Omental fat pad (tissue), 4 donors: ENCODE data around the gene TMEM115. TPM values are rescaled to one million over a fixed set of nuclear protein-coding genes. Genes with fewer than 3 reads are reported as not detected.

Source experiments
- ATAC-seq: fragments of 150-250 bp; one replicate; pipeline ENCODE4 v1.9.1; 2016; ENCODE audit warnings: mild to moderate bottlenecking, moderate library complexity; ENCODE audit not compliant: low FRiP score
- DNase-seq: peaks from one replicate; pipeline ENCODE4 v3.0.0-alpha.2; 2019; ENCODE audit warnings: low spot score
- total RNA-seq, 4 donors: library from RNA; depleted of rRNA; stranded (reverse); fragments of >200 nt; gene quantifications; one replicate each; pipeline ENCODE4 v1.1.0, GENCODE V29; 2016
- TF ChIP-seq, protein P1 (sequence below), 3 donors: fragments of 450-650 bp; IDR thresholded peaks; one replicate each; pipeline ENCODE4 v1.5.1; 2016 to 2017; ENCODE audit warnings: antibody characterized with exemption in 3 of 3, mild to moderate bottlenecking in 3 of 3, moderate library complexity in 2 of 3

The TMEM115 gene
- total RNA-seq, 4 donors from 2014 or later, result 41.5 to 70.6 (median 52.1) TPM

DNA sequence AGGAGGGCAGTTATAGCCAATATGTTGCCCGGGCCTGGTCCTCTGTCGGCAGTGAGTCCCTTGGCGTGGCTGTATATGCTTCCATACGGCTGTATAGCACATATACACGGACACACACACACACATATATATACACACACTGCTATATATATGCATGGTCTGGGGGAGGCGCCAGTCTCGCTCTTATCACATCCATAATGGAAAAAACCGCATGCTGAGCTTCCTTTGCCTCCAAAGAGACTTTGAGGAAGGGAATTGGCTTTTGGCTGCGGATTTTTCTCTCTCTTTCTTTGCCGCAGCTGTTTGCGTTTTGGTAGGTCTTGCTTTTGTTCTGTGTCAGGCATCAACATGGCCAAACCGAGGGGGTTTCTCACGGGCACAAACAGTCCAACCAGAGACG is 11.3 kb upstream of the TMEM115 start:
- DNase-seq (no peak), ATAC-seq (no peak)
- TF ChIP-seq, protein P1, sequence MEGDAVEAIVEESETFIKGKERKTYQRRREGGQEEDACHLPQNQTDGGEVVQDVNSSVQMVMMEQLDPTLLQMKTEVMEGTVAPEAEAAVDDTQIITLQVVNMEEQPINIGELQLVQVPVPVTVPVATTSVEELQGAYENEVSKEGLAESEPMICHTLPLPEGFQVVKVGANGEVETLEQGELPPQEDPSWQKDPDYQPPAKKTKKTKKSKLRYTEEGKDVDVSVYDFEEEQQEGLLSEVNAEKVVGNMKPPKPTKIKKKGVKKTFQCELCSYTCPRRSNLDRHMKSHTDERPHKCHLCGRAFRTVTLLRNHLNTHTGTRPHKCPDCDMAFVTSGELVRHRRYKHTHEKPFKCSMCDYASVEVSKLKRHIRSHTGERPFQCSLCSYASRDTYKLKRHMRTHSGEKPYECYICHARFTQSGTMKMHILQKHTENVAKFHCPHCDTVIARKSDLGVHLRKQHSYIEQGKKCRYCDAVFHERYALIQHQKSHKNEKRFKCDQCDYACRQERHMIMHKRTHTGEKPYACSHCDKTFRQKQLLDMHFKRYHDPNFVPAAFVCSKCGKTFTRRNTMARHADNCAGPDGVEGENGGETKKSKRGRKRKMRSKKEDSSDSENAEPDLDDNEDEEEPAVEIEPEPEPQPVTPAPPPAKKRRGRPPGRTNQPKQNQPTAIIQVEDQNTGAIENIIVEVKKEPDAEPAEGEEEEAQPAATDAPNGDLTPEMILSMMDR (IDR thresholded peaks at IDR 0.05), result no peak

DNA sequence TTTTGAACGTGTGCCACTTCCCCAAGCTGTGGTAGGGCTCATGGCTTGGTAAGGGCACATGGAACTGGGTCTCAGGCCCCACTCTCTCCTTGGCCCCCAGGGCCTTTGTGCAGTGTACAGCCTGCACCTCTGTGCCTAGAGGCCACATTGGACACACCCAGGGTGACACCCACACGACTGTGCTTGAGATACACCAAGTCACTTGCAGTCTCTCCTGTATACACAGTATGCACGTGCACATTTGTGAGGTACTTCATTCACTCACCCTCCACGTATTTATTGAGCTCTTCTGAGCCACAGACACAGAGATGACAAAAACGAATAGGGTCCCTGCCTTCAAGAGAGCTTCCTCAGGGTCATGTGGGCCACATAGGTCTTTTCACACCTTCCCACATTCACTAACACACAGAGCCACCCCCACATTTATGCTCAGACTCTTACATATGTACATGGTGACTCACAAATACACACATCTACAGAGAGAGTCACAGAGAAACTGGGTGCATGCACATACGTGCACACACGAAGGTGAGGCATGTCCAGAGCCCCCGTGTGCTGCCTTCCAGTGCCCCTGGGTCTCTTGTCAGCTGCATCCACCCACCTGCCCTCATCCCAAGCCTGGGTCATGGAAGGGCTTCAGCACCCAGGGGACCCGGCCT is 9.8 kb upstream of the TMEM115 start:
- DNase-seq (no peak), ATAC-seq (no peak)
- TF ChIP-seq, protein P1 (IDR thresholded peaks at IDR 0.05), result no peak

DNA sequence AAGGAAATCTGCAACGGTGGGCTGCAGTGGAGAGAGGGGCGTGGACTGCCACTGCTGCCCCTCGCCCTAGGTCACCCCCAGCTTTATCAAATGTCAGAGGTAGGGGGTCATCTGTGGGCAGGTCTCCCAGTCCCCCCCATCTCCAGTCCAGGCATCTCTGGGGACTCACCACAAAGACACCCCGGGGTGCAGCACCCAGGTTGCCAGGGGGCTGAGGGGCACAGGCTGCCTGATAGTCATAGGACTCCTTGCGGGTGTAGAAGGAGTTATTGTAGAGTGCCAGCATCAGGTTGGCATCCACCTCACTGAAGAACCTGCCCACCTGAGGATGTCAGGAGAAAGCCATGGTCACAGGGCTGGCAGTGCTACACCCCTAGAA is 6.5 kb upstream of the TMEM115 start:
- TF ChIP-seq, protein P1 (IDR thresholded peaks at IDR 0.05), result no peak
- DNase-seq (no peak), ATAC-seq (no peak)

DNA sequence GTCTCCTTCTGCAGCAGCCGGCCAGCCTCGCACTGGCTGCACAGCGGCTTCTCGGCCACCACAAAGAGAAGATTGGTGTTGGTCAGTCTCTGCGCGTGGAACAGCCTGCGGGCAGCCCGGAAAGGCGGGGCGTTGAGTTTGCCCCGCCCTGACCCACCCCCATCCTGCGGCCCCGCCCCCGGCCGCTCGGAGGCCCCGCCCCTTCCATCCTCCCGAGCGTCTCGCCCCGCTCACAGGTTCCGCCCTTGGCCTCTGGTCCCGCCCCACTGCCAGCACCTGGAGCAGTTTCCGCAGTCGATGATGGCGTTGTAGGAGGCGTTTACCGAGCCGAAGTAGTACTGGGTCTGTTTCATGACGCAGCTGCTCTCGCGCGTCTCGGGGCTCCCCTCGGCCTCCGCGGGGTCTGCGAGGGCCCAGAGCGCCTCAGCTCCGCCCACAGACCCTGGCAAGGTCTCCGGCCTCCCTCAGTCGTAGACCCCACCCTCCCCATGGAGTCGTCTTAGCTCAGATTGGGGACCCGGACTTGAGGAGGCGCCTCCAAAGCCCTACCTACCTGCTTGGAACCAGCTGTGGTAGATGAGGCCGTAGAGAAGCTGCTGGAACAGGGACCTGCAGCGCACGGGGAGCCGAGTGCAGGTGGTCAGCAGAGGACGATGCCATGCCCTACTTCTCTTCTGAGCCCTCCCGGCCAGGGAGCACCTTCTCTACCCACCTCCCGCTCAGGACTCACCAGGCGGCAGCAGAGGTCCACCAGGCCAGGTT is 5.9 kb upstream of the TMEM115 start:
- peak; percentile 65 for DNase-seq
- ATAC-seq, result peak; percentile 86
- TF ChIP-seq, protein P1 (IDR thresholded peaks at IDR 0.05), result no peak

DNA sequence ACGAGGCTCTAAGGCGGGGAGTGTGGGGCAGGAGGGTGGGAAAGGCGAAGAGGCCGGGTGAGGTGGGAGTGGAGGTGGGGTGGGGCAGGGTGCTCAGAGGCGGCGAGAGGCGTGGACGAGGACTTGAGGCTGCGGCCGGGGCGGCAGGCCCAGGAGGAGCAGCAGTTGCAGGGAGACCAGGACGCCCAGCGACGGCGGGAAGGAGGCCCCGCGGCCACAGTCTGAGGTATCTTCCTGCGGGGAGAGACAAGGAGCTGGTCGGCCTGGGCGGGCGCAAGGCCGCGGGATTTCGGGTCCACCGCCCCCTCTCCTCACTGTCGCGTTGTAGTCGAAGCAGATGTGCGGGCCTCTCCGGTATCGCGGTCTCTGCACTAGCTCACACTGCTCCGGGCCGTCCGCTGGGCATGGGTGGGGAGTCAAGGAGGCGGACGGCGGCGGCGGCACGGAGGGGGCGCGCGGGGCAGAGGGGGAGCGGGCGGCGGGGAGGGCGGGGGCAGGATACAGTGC is 5.3 kb upstream of the TMEM115 start:
- ATAC-seq (peak; percentile 50), DNase-seq (no peak)
- TF ChIP-seq, protein P1 (IDR thresholded peaks at IDR 0.05), result no peak

DNA sequence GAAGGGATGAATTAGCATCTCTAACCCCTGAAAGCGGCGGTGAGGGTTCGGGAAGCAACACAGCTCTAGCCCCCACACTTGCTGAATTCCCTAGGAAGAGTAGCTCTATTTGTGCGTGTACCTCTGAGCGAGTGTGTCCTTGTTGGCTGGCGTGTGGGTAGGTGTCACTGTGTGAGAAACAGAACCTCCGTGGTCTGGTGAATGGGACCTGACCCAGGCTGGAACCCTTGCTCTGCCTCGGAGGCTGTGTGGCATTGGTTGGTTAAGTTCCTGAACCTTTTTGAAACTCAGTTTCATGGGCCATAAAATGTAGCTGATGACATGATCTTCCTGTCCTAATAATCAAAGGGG is 414 bp upstream of the TMEM115 start:
- DNase-seq (no peak), ATAC-seq (no peak)
- TF ChIP-seq, protein P1 (IDR thresholded peaks at IDR 0.05), result no peak
